ENCODE results near the gene ERC2.

The ERC2 gene

DNA sequence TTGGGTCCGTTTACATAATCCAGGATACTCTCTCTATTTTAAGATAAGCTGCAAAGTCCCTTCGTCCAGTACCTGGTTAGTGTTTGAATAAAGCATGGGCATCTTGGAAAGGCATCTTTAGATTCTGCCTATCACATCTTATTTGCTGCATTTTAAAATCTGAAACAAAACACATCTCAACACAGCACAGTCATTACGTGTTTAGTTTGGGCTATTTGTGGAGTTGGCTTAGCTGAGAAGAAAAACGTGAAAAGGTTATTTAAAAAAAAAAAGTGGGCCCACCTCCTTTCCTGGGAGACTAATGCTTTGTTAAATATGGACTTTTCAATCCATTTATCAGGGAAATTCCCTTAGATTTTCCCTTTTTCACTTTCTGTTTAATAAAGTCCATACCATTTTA is 806.7 kb downstream of the ERC2 start:
- no peak for DNase-seq (ENCODE audit: low read depth)
- no peak overlapping the region for H3K4me3 ChIP-seq (ENCODE audit: control insufficient read depth, low read depth, low read length)
- TF ChIP-seq, protein P1, sequence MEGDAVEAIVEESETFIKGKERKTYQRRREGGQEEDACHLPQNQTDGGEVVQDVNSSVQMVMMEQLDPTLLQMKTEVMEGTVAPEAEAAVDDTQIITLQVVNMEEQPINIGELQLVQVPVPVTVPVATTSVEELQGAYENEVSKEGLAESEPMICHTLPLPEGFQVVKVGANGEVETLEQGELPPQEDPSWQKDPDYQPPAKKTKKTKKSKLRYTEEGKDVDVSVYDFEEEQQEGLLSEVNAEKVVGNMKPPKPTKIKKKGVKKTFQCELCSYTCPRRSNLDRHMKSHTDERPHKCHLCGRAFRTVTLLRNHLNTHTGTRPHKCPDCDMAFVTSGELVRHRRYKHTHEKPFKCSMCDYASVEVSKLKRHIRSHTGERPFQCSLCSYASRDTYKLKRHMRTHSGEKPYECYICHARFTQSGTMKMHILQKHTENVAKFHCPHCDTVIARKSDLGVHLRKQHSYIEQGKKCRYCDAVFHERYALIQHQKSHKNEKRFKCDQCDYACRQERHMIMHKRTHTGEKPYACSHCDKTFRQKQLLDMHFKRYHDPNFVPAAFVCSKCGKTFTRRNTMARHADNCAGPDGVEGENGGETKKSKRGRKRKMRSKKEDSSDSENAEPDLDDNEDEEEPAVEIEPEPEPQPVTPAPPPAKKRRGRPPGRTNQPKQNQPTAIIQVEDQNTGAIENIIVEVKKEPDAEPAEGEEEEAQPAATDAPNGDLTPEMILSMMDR (conservative IDR thresholded peaks at IDR 0.05; ENCODE audit: control insufficient read depth, insufficient read depth, low read depth, low read length) = no peak

DNA sequence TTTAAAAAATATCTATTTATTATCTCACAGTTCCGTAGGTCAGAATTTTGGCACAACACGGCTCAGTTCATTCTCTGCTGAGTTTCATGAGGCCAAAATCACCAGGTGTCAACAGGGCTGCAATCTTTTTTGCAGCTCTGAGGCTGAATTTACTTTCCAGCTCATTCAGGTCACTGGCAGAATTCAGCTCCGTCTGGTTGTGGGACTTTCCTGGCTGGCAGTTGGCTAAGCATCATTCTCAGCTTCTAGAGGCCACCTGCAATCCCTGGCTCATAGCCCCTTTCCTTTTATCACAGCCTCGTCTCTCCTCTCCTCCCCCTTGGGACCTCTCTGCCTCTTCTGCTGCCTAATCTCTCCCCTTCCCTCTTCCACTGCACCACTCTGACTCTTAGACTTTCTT is 807.1 kb downstream of the ERC2 start:
- TF ChIP-seq, protein P1 (conservative IDR thresholded peaks at IDR 0.05; ENCODE audit: control insufficient read depth, insufficient read depth, low read depth, low read length) = no peak
- H3K4me3 ChIP-seq (ENCODE audit: control insufficient read depth, low read depth, low read length) = no peak overlapping the region
- DNase-seq (ENCODE audit: low read depth) = no peak

DNA sequence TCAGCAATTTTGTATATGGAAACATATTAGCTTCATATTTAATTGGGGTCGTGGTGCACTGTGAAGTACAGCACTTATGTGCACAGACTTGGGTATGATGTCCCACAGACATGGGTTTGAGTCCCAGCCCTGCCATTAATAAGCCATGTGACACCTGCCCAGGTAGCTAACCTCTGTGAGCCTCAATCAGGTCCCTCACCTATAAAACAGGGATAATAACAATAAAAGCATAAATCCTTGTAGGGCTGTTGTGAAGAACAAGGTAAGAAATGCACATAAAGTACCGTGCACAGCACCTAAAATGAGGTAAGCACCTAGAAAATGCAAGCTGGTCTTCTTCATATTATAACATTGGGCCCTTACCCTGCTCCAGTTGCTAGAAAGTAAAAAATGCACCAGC is 807.6 kb downstream of the ERC2 start:
- no peak for DNase-seq (ENCODE audit: low read depth)
- no peak overlapping the region for H3K4me3 ChIP-seq (ENCODE audit: control insufficient read depth, low read depth, low read length)
- TF ChIP-seq, protein P1 (conservative IDR thresholded peaks at IDR 0.05; ENCODE audit: control insufficient read depth, insufficient read depth, low read depth, low read length) = no peak

DNA sequence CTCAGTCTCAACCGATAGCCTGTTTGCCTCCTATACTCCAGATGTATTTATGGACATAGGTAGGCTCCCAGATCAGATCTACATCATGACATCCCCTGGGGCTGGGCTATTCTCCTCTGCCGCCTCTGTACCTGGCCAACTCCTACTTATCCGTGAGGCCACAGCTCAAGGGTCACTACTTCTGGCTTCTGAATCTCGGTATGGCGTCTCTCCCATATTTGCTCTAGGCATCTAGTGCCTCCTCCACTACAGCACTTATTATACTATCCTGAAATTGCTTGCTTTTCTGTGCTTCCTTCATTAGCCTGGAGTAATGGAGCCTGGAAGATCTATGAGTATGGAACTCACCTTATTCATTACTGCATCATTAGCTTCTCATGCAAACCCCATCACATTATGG is 808.6 kb downstream of the ERC2 start:
- no peak for DNase-seq (ENCODE audit: low read depth)
- no peak overlapping the region for H3K4me3 ChIP-seq (ENCODE audit: control insufficient read depth, low read depth, low read length)
- TF ChIP-seq, protein P1 (conservative IDR thresholded peaks at IDR 0.05; ENCODE audit: control insufficient read depth, insufficient read depth, low read depth, low read length) = no peak

DNA sequence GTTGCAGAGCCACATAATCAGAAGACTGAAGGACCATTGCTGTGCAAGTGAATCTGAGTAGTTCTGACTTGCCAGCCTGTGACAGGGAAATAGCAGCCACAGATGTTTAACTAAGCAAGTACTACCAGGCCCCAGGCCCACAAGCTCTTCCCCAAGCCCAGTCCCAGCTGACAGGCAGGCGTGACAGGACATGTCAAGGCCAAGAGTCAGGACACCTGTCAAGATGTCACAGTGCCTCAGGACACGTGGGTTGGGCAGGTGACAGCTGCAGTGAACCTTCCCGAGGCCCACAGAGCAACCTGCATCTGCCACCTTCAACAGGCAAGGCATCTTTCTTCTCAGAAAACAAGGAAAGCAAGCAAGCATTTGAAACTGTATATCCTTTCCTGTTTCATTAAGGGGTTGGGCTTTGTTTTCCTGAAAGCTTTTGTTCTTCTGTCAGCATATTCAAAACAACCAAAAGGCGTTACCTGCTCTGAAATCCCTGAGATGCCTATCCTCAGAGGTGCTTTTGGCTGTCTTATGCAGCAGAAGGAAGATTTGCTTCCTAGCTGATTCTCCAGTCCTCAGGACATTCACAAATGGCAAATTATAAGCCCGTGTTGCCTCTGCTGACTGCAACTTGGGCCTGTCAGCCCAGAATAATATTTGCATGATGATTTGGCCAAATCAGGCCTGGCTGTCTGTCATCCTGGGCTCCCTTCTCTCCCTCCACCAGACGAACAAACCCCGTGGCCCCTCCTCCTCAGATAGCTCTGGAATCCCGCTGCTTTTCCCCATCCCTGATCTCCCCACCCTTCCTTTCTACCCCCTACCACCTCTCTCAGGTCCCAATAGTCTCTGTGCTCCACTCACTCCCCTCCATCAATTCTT is 809.3 kb downstream of the ERC2 start:
- H3K4me3 ChIP-seq (ENCODE audit: control insufficient read depth, low read depth, low read length) = no peak overlapping the region
- TF ChIP-seq, protein P1 (conservative IDR thresholded peaks at IDR 0.05; ENCODE audit: control insufficient read depth, insufficient read depth, low read depth, low read length) = no peak
- no peak for DNase-seq (ENCODE audit: low read depth)

DNA sequence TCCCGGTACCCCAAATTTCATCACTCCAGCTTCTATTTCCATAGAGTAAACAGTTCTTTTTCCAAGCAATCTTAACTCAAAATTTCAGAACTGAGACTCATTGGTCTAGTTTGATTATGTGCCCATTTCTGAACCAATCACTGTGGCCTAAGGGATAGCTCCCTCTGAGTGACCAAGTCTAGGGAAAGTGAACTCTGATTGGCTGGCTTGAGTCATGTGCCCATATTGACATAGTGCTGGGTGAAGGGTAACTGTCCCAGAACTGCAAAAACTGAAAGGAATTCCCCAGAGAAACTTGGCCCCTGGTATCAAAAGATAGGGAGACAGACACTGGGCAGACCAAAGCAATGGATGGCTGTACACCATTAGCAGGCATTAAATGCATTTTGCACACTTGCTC is 810.0 kb downstream of the ERC2 start:
- DNase-seq (ENCODE audit: low read depth) = no peak
- TF ChIP-seq, protein P1 (conservative IDR thresholded peaks at IDR 0.05; ENCODE audit: control insufficient read depth, insufficient read depth, low read depth, low read length) = no peak
- H3K4me3 ChIP-seq (ENCODE audit: control insufficient read depth, low read depth, low read length) = no peak overlapping the region

Measured in fibroblast of mammary gland (primary cell).